Ovary (tissue), 9 donors: ENCODE measurements around the gene SLC23A2. TPM values are rescaled to one million over a fixed set of nuclear protein-coding genes. Genes with fewer than 3 reads are reported as not detected.

ENCODE experiments used
- DNase-seq, 5 donors: peaks; one replicate each; pipeline ENCODE4 v3.0.0-alpha.2; 2019 to 2020
- H3K27ac ChIP-seq, 2 donors: fragments of 200-600 bp; one replicate each; pipeline versions ENCODE4 v1.5.1 to v1.8.0; 2019 to 2022
- H3K27me3 ChIP-seq: fragments of 200-600 bp; one replicate; pipeline ENCODE4 v1.8.0; 2022
- H3K36me3 ChIP-seq: fragments of 200-600 bp; sonication (generic); one replicate; pipeline ENCODE4 v1.5.1; 2019
- H3K4me1 ChIP-seq: one replicate; pipeline ENCODE4 v1.8.1; 2013; ENCODE audit warnings: mild to moderate bottlenecking, moderate library complexity; ENCODE audit not compliant: insufficient read depth
- H3K4me3 ChIP-seq: fragments of 200-600 bp; sonication (generic); one replicate; pipeline ENCODE4 v1.5.1; 2017
- H3K9me3 ChIP-seq, 2 donors: fragments of 200-600 bp in 1 of 2; sonication (generic) in 1 of 2; one replicate each; pipeline versions ENCODE4 v1.5.1 to v1.8.1; 2013 to 2019; ENCODE audit warnings: mild to moderate bottlenecking in 1 of 2, moderate library complexity in 1 of 2
- CTCF ChIP-seq, 3 donors: fragments of 450-650 bp in 2 of 3; fragments of 200-600 bp in 1 of 3; IDR thresholded peaks; one replicate each; pipeline versions ENCODE4 v1.5.1 to v1.8.0; 2016 to 2022; ENCODE audit warnings: antibody characterized with exemption in 3 of 3, mild to moderate bottlenecking in 1 of 3
- EP300 ChIP-seq: sonication (generic); formaldehyde crosslinking; IDR thresholded peaks from one replicate; pipeline ENCODE4 v1.6.1; 2017; ENCODE audit warnings: antibody characterized with exemption
- POLR2A ChIP-seq: fragments of 450-650 bp; IDR thresholded peaks from one replicate; pipeline ENCODE4 v1.6.1; 2017; ENCODE audit warnings: antibody characterized with exemption, mild to moderate bottlenecking, moderate library complexity
- WGBS, 3 donors: extraction: QIAGEN DNeasy Blood & Tissue Kit in 1 of 3; methylation state at CpG; one replicate each; pipeline versions ENCODE4 v1.1.5 to v1.1.7; 2013 to 2017; 5-methylcytosine and 5-hydroxymethylcytosine counted together
- intact Hi-C, 4 donors: fragments of 100-400 bp; cut with DNase I; formaldehyde crosslinking; loops; one replicate each; pipeline versions ENCODE4 v1.11.0 to v1.15.1; 2022 to 2023
- polyA plus RNA-seq, 2 donors: library from polyadenylated mRNA; stranded (reverse); fragments of 200-250 nt in 1 of 2; fragments of 350-450 nt in 1 of 2; fragmentation: Illumina TruSeq in 1 of 2; extraction: RNeasy Lipid Tissue Mini Kit (QIAGEN cat#74804) in 1 of 2; gene quantifications; one replicate each; pipeline ENCODE4 v1.2.3, GENCODE V29; 2013 to 2014
- total RNA-seq, 7 donors: library from RNA; depleted of rRNA in 2 of 7; stranded (reverse); fragments of >200 nt in 2 of 7; fragmentation: NEBNext Ultra II Directional in 3 of 7; extraction: Animal tissue kit (Norgen Biotek cat#: 25700) in 3 of 7; gene quantifications; one replicate each; pipeline versions ENCODE4 v1.1.0 to v1.2.4, GENCODE V29; 2016 to 2023
- donor health status: DM: no; HTN: no; CAD: no; lungs with moderate emphysema.
- donor health status: DM: no; HTN: no; CAD: no.
- donor health status: Bipolar disorder and iron deficiency.
- donor health status: DM: yes; HTN: yes; CAD: no.
- donor health status: DM: no; HTN: no; CAD: no.
- donor health status: DM: yes; HTN: yes; CAD: no.

SLC23A2 gene
- total and polyA plus RNA-seq, 9 donors = 28.7 to 95.6 (median 61.0) TPM

DNA sequence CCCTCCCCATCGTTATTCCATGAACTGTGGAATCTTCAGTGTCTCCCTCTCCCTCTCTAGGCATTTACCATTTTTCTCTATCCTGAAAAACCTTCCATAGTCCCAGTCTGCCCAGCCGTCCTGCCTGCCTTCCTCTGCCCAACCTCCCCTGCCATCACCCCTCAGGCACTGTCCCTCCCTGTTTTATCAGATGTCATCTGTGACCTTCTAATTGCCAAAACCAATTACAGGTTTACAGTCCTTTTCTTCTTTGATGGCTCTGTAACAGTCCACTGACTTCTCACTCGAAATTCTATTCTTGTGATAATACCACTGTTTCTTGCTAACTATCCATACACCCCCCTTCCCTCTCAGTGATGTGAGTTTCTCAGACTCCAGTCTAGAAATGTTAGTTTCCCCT is 2.3 kb upstream of the SLC23A2 start:
- 56 to 61% (median 57%) methylated on average over 3 of the region's 3 CpGs for WGBS, 3 donors
- H3K4me1 ChIP-seq = peaks cover 6% of the 10 kb centered on the region
- H3K4me3 ChIP-seq = no peak overlapping the region
- no peaks in the 10 kb centered on the region for H3K9me3 ChIP-seq
- no peaks in the 10 kb centered on the region for H3K27me3 ChIP-seq
- H3K36me3 ChIP-seq = no peaks in the 10 kb centered on the region
- DNase-seq = no peak
- H3K27ac ChIP-seq = no peak overlapping the region
- TF ChIP-seq POLR2A (no peak), EP300 (no peak), CTCF (IDR thresholded peaks at IDR 0.05) (no peak)
- intact Hi-C loops = no loop called here

DNA sequence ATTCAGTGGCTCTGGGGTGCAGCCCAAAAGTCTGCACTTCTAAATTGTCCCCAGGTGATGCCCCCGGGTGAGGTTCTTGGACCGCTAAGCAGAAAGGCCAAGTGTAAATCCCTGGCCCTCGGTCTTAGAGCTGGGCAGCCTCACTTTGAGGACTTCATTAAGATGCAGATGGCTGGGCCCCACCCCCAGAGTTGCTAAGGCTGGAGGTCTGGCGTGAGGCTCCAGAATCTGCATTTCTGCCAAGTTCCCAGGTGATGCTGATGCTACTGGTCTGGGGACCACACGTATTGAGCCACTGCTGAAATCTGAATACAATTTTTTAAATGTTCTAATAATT is 735 bp upstream of the SLC23A2 start:
- Histone ChIP-seq H3K27ac (no peak overlapping the region), H3K27me3 (no peaks in the 10 kb centered on the region), H3K4me1 (peaks cover 12% of the 10 kb centered on the region), H3K36me3 (no peaks in the 10 kb centered on the region), H3K4me3 (peak overlapping the region; percentile 90), H3K9me3 (no peaks in the 10 kb centered on the region)
- 22 to 37% (median 24%) methylated on average over 5 of the region's 5 CpGs for WGBS, 3 donors
- intact Hi-C loops = no loop called here
- TF ChIP-seq CTCF (IDR thresholded peaks at IDR 0.05) = no peak
- no peak for TF ChIP-seq POLR2A
- no peak for TF ChIP-seq EP300
- peak in 2 of 5 donors; percentile 32 to 44 for DNase-seq

DNA sequence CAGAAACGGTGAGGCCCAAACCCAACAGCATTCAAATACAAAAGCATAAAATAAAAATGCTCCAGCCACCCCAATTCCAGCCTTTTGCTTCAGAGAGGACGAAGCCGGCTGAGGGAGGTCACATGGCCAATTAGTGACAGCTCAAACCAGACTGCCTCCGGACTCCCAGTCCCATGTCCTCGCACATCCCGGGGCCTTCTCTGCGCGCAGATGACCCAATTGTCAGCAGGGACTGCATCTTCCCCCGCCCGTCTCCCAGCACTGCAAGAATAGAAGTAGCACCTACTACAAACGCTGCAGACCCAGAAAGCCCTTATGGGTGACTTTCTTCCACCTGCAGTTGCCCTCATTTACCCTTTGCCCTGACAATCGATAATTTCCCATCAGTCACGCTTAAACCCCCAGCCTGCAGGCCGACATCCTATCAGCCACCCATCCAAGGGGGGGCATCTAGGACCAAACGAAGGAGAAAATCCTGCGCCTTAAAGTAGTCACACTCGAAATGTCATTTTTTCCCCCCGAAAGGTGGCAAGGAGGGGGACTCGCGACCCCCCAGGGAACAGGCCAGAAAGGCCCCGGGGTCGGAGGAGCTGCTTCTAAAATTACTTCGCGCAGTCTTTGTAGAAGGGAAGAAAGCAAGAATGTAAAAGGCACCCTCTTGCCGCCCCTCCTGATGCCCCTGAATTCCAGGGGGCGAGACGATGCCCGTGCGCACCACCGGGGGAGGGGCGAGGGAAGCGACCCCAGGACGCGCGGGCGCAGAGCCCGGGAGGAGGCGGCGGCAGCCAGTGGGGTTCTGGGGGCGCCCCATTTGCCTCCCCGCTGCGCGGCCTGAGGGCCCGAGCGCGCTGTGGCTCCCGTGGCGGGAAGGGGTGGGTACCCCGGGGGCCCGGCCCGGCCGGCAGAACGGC is 792 bp downstream of the SLC23A2 start:
- Histone ChIP-seq H3K27me3 (no peaks in the 10 kb centered on the region), H3K9me3 (no peaks in the 10 kb centered on the region), H3K4me3 (peak overlapping the region; percentile 90), H3K36me3 (no peaks in the 10 kb centered on the region), H3K27ac (peak overlapping the region; percentile 7 to 72), H3K4me1 (peaks cover 13% of the 10 kb centered on the region)
- intact Hi-C loops = no loop called here
- 1 to 3% (median 1%) methylated on average over 40 to 53 of the region's 53 CpGs for WGBS, 3 donors
- TF ChIP-seq EP300 (no peak), POLR2A (no peak), CTCF (IDR thresholded peaks at IDR 0.05) (no peak)
- peak; percentile 46 to 55 (median 51) for DNase-seq

- peak overlapping the region in 1 of 2 donors; percentile 7 for H3K27ac ChIP-seq
- H3K4me3 ChIP-seq = peak overlapping the region; percentile 90
- TF ChIP-seq CTCF (IDR thresholded peaks at IDR 0.05) = no peak
- no peak for TF ChIP-seq POLR2A
- TF ChIP-seq EP300 = no peak
- H3K36me3 ChIP-seq = no peaks in the 10 kb centered on the region
- H3K4me1 ChIP-seq = peaks cover 17% of the 10 kb centered on the region
- no peaks in the 10 kb centered on the region for H3K27me3 ChIP-seq
- no peaks in the 10 kb centered on the region for H3K9me3 ChIP-seq
- intact Hi-C loops = no loop called here
- WGBS, 3 donors = 30 to 64% (median 64%) methylated on average over 1 of the region's 1 CpG
- DNase-seq = no peak
Measured at GRCh38 chr20:4999788-5000187, 1.5 kb downstream of the SLC23A2 start.
